GM10248 (cell line): Measurements from ENCODE around the gene ZNF462.

ENCODE experiments used
- CTCF ChIA-PET: fragments of 300-600 bp; sonication (Branson Sonifier 250); formaldehyde crosslinking; extraction: SDS; loops from one replicate; lab custom pipeline; 2021; ENCODE audit warnings: antibody characterized with exemption; lab: Yijun Ruan, JAX
- POLR2A ChIA-PET: fragments of 350-650 bp; sonication (Branson Sonifier 250); formaldehyde crosslinking; extraction: SDS; loops from one replicate; lab custom pipeline; 2020; ENCODE audit warnings: antibody characterized with exemption; lab: Yijun Ruan, JAX
- DNase-seq: peaks from one replicate; pipeline ENCODE4 v3.0.0; 2012; ENCODE audit errors: extremely low spot score
- TF ChIP-seq, protein P1 (sequence below): IDR thresholded peaks from 2 replicates; pipeline ENCODE4 v1.5.1; 2012; ENCODE audit warnings: mild to moderate bottlenecking, low read depth; ENCODE audit errors: extremely low read depth, missing control alignments, control extremely low read depth

ZNF462 gene

DNA sequence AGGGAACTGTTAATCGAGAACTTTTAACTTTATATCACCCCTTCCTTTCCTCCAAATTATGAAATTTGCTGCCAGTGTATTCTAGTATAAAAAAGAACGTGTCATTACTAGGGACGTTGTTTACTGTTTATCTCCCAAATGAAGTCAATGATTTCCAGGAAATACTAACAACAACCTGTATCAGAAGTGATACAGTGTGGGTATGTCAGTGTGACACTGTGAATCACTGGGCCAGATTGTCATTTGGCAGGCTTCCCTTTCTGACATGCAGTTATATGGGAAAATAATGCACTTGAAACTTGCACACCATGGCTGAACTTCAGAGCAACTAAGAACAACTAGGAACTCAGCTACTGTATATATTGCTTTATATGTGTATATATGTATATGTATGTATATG is 12.6 kb downstream of the ZNF462 start:
- TF ChIP-seq, protein P1, sequence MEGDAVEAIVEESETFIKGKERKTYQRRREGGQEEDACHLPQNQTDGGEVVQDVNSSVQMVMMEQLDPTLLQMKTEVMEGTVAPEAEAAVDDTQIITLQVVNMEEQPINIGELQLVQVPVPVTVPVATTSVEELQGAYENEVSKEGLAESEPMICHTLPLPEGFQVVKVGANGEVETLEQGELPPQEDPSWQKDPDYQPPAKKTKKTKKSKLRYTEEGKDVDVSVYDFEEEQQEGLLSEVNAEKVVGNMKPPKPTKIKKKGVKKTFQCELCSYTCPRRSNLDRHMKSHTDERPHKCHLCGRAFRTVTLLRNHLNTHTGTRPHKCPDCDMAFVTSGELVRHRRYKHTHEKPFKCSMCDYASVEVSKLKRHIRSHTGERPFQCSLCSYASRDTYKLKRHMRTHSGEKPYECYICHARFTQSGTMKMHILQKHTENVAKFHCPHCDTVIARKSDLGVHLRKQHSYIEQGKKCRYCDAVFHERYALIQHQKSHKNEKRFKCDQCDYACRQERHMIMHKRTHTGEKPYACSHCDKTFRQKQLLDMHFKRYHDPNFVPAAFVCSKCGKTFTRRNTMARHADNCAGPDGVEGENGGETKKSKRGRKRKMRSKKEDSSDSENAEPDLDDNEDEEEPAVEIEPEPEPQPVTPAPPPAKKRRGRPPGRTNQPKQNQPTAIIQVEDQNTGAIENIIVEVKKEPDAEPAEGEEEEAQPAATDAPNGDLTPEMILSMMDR: no peak
- POLR2A ChIA-PET: no interaction called here
- DNase-seq: no peak
- CTCF ChIA-PET: no interaction called here

DNA sequence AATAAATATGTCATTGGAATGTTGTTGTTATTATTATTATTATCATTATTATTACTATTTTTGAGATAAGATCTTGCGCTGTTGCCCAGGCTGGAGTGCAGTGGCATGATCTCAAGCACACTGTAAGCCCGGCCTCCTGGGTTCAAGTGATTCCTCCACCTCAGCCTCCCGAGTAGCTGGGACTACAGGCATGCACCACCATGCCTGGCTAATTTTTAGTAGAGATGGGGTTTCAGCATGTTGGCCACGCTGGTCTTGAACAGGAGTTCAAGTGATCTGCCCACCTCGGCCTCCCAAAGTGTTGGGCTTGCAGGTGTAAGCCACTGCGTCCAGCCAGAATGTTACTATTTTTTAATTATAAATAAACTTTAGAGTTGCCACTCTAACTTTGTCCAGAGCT is 14.4 kb downstream of the ZNF462 start:
- TF ChIP-seq, protein P1: no peak
- DNase-seq: no peak
- ChIA-PET CTCF (interaction anchor here (0.8 kb wide), 1 partner anchor 14 kb away, joined by 3 read pairs; no protein-coding TSS in a partner anchor), POLR2A (no interaction called here)

DNA sequence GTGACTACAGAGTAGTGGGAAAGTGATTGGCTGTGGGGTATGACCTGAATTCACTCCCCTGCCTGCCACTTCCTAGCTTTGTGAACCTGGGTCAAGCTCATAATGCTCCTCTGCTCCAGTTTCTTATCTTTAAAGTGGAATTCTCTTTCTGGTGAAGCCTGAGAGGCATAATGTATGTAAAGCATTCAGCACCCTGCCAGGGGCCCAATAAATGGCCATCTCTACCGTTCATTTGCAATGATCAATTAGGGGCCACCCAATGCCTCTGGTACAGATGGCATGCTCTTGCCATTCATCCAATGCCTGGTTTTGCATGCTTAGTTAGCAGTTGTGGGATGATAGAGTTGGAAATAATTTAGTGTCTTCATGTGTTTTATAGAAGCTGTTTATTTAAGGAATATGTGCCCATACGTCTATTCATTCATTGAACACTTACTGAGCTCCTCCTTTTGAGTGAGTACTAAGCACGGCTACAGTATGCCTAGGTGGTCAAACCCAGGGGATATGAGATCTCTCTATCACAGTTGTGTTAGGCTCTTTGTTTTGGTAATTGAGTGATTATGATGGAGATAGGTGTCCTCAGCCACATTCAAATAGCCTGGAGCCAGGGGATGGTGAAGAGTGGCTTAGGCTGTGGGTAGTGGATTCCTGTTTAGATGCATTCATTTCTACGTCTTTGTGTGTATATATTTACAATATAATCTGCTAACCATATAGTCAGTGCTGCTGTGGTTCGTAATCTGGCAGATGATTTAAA is 15.3 kb downstream of the ZNF462 start:
- ChIA-PET POLR2A (no interaction called here), CTCF (no interaction called here)
- DNase-seq: no peak
- TF ChIP-seq, protein P1: no peak

DNA sequence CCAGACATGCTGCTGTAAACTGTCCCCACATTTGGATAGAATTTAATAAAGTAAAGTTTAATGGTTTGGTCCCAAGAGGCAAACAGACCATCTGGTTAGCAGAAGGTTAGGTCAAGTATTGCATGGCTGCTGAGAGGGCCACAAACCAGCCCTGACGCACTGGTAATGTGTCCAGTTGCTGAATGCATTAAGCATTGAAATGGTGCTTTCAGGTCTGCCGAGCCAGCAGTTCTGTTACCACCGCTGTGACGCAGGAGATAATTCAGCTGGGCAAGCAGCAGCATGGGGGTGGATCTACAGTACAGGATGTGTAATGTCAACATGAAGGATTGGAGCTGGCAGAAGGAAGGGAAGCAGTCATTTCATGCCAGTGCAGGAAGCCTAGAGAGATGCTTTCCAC is 16.0 kb downstream of the ZNF462 start:
- DNase-seq: no peak
- CTCF ChIA-PET: no interaction called here
- POLR2A ChIA-PET: no interaction called here
- TF ChIP-seq, protein P1: no peak

DNA sequence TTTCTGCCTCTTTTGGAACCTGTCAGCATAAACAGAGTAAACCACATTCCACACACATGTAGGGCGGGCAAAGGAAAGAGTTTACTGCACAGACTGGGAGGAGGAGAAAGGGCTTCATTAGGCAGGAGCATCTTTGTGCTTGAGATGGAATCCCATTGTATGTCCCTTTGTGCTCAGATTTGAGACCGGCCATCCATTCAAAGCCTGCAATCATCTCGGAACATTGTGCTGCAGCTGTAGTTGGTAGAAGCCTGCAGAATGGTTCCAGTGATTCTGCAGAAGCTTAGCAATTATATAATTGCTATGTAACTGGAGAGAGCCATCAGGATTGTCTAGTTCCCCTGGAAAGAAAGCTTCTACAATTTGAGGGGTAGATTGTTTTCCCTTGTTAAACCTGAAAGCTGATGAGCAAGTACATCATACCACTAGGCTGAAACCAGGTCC is 16.5 kb downstream of the ZNF462 start:
- DNase-seq: no peak
- CTCF ChIA-PET: no interaction called here
- POLR2A ChIA-PET: no interaction called here
- TF ChIP-seq, protein P1: no peak

DNA sequence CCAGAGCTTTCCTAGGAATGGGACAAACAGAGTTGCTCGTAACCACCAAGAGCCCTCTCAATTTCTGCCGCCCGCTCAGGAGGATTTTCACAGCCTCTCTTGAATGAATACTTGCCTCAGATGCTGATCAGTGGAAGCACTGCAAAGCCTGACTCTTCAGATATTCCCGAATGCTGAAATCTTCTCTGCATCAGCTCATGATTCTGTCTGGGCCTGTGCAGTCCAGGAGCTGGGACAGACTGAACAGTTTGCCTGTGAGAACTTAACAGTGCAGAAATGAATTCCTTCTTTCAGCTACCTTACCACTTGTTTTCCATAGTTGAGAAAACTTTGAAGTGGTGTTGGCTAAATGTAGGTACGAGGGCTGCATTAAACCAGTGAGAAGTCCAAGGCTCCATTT is 17.1 kb downstream of the ZNF462 start:
- ChIA-PET CTCF (no interaction called here), POLR2A (no interaction called here)
- TF ChIP-seq, protein P1: no peak
- no peak for DNase-seq
